ENCODE data around the gene SLC49A3. TPM values are rescaled to one million over a fixed set of nuclear protein-coding genes. Genes with fewer than 3 reads are reported as not detected.

The SLC49A3 gene
- total and polyA plus RNA-seq, 2 experiments from 2014 or later, result 12.2 to 12.8 TPM

DNA sequence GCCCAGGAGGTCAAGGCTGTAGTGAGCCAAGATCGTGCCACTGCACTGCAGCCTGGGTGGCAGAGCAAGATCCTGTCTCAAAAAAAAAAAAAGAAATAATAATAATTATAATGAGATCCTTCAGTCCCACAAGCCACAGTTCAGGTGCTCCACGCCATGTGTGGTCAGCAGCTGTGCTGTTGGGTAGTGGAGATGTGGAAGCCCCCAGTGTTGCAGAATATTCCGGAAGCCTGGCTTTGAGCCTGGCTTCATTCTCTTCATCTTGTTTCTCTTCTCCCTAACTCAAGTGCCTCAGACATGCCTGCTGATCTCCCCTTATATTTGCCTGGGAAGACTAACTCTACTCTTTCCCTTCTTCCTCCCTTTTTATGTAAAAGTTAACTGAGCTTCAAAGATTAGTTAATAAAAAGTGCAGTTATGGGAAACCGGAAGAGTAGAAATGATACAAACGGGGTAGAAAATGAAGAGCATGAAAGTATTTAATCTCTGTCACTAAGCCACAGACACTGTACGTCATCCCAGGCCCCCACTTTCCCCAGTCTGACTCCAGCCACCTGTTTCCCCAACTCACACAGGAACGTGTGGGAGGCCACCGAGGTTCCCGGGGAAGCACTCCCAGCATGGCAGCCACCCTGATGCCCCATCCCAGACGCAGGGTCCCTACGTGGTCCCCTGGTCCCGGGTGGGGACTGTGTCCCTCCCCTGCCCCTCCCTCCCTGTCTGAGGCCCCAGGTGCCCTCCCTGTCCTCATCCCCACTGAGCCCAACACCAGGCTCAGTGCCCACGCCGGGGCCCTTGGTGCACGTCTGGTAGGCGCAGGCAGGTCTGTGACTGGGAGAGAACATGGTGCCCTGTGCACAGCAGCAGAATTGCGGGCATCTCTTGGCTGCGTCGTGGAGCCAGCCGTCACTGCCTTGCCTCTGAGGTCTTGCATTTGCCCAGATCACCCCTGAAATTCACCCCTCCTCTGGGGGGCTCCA, 40.7 kb upstream of the SLC49A3 start:
- H3K27me3 ChIP-seq, result no peaks in the 10 kb centered on the region
- H3K36me3 ChIP-seq (replicated peaks; ENCODE audit: insufficient read depth, low read depth), result no peaks in the 10 kb centered on the region
- no peak for DNase-seq (ENCODE audit: low spot score)
- H4K20me1 ChIP-seq (ENCODE audit: insufficient read depth, poor library complexity, severe bottlenecking), result peaks cover 50% of the 10 kb centered on the region
- WGBS (ENCODE audit: low lambda C conversion rate, missing lambda C conversion rate), result 97% methylated on average over 19 of the region's 20 CpGs
- H2AFZ ChIP-seq, result no peak overlapping the region
- H3K9me2 ChIP-seq (replicated peaks; ENCODE audit: insufficient read depth), result no peaks in the 10 kb centered on the region
- H3K9me3 ChIP-seq (ENCODE audit: low read depth), result no peaks in the 10 kb centered on the region
- peaks cover 65% of the 10 kb centered on the region for H3K79me2 ChIP-seq
- H3K4me3 ChIP-seq, result no peak overlapping the region
- H3K4me1 ChIP-seq (ENCODE audit: insufficient read depth), result no peaks in the 10 kb centered on the region
- no peak overlapping the region for H3K27ac ChIP-seq
- H3K4me2 ChIP-seq, result no peak overlapping the region
- TF ChIP-seq, protein P1, sequence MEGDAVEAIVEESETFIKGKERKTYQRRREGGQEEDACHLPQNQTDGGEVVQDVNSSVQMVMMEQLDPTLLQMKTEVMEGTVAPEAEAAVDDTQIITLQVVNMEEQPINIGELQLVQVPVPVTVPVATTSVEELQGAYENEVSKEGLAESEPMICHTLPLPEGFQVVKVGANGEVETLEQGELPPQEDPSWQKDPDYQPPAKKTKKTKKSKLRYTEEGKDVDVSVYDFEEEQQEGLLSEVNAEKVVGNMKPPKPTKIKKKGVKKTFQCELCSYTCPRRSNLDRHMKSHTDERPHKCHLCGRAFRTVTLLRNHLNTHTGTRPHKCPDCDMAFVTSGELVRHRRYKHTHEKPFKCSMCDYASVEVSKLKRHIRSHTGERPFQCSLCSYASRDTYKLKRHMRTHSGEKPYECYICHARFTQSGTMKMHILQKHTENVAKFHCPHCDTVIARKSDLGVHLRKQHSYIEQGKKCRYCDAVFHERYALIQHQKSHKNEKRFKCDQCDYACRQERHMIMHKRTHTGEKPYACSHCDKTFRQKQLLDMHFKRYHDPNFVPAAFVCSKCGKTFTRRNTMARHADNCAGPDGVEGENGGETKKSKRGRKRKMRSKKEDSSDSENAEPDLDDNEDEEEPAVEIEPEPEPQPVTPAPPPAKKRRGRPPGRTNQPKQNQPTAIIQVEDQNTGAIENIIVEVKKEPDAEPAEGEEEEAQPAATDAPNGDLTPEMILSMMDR (IDR thresholded peaks at IDR 0.05; ENCODE audit: poor library complexity), result no peak
- TF ChIP-seq EZH2phosphoT487 (IDR thresholded peaks at IDR 0.05; ENCODE audit: low read depth, severe bottlenecking, unreplicated experiment), result no peak
- no peak for TF ChIP-seq EZH2 (IDR thresholded peaks at IDR 0.05; ENCODE audit: borderline replicate concordance)

DNA sequence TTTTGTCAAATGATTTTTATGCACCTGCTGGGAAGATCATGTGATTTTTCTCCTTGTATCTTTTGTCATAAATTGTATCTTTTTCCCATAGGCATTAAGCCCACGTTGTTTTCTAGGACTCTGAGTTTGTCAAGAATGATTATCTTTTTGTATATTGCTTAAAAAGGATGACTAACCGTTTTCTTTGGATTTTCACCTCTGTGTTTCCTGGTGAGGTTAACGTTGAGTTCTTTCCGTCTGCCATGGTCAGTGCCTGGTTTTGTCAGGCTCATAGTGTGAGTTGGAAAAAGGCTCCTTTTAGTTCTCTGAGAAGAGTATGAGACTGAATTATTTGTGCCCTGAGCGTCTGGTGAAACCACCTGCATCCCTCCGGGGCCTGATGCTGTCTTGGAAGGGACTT, 38.6 kb upstream of the SLC49A3 start:
- TF ChIP-seq EZH2phosphoT487 (IDR thresholded peaks at IDR 0.05; ENCODE audit: low read depth, severe bottlenecking, unreplicated experiment), result no peak
- no peak for TF ChIP-seq EZH2 (IDR thresholded peaks at IDR 0.05; ENCODE audit: borderline replicate concordance)
- TF ChIP-seq, protein P1 (IDR thresholded peaks at IDR 0.05; ENCODE audit: poor library complexity), result no peak
- Histone ChIP-seq H3K4me3 (no peak overlapping the region), H3K27ac (no peak overlapping the region), H2AFZ (no peak overlapping the region), H3K27me3 (no peaks in the 10 kb centered on the region), H4K20me1 (ENCODE audit: insufficient read depth, poor library complexity, severe bottlenecking) (peaks cover 60% of the 10 kb centered on the region), H3K36me3 (replicated peaks; ENCODE audit: insufficient read depth, low read depth) (no peaks in the 10 kb centered on the region), H3K4me2 (no peak overlapping the region), H3K9me3 (ENCODE audit: low read depth) (no peaks in the 10 kb centered on the region), H3K9me2 (replicated peaks; ENCODE audit: insufficient read depth) (no peaks in the 10 kb centered on the region), H3K79me2 (peaks cover 83% of the 10 kb centered on the region), H3K4me1 (ENCODE audit: insufficient read depth) (peaks cover 3% of the 10 kb centered on the region)
- WGBS (ENCODE audit: low lambda C conversion rate, missing lambda C conversion rate), result 85% methylated on average over 6 of the region's 6 CpGs
- DNase-seq (ENCODE audit: low spot score), result no peak

DNA sequence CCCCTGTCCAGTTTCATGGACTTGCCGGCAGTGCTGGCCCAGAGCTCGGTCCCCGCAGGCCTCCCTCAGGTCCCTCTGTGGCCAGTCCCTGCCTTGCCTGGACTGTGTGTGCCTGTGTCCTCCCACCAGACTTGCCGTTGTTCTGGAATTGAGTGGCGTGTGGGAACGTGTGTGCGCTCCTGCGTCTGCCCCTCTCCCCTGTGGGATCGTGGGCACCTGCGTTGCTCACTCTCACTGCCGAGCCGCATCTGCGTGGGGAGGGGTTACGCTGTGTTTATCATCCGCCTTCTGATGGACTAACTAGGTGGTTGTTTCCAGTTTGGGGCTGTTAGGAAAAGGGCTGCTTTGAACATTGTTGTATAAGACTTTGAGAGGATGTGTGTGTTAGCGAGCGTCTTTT, 37.9 kb upstream of the SLC49A3 start:
- H3K9me3 ChIP-seq (ENCODE audit: low read depth), result no peaks in the 10 kb centered on the region
- peaks cover 62% of the 10 kb centered on the region for H4K20me1 ChIP-seq (ENCODE audit: insufficient read depth, poor library complexity, severe bottlenecking)
- WGBS (ENCODE audit: low lambda C conversion rate, missing lambda C conversion rate), result 91% methylated on average over 17 of the region's 17 CpGs
- H3K9me2 ChIP-seq (replicated peaks; ENCODE audit: insufficient read depth), result no peaks in the 10 kb centered on the region
- TF ChIP-seq EZH2phosphoT487 (IDR thresholded peaks at IDR 0.05; ENCODE audit: low read depth, severe bottlenecking, unreplicated experiment) (no peak), EZH2 (IDR thresholded peaks at IDR 0.05; ENCODE audit: borderline replicate concordance) (no peak)
- TF ChIP-seq, protein P1 (IDR thresholded peaks at IDR 0.05; ENCODE audit: poor library complexity), result no peak
- H3K79me2 ChIP-seq, result peaks cover 88% of the 10 kb centered on the region
- H3K4me1 ChIP-seq (ENCODE audit: insufficient read depth), result peaks cover 3% of the 10 kb centered on the region
- no peak overlapping the region for H3K4me3 ChIP-seq
- H3K4me2 ChIP-seq, result no peak overlapping the region
- no peak for DNase-seq (ENCODE audit: low spot score)
- H3K27me3 ChIP-seq, result no peaks in the 10 kb centered on the region
- no peak overlapping the region for H3K27ac ChIP-seq
- no peaks in the 10 kb centered on the region for H3K36me3 ChIP-seq (replicated peaks; ENCODE audit: insufficient read depth, low read depth)
- H2AFZ ChIP-seq, result no peak overlapping the region
